Glomerular visceral epithelial cell (primary cell): Measurements from ENCODE around the gene PGLYRP4.

ENCODE experiments used
- DNase-seq: peaks from one replicate; pipeline ENCODE4 v3.0.0-alpha.2; 2016; ENCODE audit errors: extremely low spot score

PGLYRP4 gene

DNA sequence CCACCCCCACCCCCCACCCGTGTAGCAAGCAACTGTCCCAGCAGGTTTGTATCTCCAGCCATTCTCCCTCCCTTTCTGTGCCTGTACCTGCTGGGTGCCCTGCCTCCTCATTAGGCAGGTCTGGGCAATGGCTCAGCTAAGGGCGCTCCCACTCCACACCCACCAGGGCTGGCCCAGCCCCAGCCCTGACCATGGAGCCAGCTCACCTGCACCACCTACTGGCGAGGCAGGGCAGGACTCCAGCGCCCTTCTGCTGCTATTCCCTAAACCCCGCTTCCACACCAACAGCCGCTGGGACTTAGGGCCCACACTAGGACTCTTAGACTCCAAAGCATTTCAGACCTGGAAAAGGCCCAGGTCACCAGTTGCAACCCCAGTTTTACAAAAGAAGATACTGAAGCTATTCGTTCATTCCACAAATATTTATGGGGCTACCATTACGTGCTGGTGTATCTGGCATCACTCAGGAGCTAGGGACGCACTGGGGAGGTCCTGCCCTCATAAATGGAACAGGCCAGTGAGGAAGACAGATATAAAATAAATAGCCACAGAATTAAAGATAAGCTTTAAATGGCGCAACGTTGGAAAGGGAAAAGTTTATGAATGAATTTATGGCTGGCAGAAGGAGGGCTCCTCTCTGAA, 59.9 kb downstream of the PGLYRP4 start:
- DNase-seq, result no peak
